Measurements from ENCODE around the gene DENND1A.

DENND1A gene

DNA sequence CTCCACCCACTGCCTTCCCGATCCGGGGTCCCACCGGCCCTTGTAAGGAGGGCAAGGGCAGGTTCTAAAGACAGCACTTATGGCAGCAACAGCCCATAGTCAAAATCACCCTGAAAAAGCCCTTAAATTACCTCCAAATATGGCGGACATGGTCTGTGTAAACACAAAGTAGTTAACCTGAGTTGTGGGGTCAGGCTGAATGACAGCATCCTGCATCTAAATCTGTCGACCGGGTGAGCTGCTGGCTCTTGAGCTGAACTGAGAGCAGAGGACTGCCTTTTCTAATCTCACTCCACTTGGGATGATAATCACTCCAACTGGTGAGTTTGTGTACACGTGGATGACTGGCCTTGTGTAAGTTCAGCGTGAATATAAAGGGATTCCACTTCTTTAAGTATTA lies 249.6 kb downstream of the DENND1A start:
- DNase-seq (ENCODE audit: low spot score), result no peak

DNA sequence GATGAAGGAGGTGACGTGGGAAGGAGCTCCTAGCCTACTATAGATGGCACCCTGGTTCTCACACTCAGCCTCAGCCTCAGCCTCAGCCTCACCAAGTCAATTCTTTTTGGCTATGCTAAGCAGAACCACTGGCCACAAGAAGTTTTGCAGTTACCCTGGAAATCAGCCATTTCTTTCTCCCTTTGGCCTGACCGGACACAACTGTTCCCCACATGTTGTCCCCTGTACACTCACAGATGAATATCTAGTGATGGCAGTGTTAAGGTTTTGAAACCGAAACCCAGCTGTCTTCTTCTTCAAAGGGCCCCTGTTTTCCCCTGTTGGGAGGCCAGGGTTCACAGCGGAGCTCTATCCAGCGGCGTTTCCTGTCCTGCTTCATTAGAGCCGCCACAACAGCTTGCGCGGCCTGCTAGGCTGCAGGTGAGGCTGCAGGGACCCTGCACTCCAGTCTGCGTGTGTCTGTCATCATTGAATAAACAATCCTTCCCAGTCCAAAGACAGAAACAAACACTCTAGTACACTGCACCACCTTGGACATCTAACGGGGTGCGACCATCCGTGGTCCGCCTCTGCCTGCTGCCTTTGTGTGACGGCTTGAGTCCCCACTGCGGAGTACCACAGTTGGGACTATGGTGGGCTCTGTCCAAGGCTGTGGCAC lies 250.5 kb downstream of the DENND1A start:
- DNase-seq (ENCODE audit: low spot score), result no peak

DNA sequence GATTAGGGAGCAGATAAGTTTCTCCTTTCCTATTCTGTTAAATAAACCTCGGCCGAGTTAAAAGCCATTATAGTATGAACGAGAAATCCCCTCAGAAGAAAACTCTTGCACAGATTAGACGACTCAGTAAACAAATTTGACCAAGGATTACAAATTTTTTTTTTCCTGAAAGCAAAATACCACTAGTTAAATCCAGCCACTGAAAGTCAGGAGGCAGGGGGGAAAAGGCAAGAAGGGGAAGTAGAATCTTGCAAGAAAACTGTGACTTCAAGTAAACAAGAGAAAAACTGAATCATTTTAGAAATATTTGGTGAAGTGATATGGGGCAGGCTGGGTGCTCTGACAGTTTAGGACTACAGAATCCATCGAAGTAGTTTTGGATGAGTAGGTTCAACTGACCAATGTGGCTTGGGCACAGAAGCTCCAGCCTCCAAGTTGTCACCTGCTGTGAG lies 251.0 kb downstream of the DENND1A start:
- DNase-seq (ENCODE audit: low spot score), result no peak

DNA sequence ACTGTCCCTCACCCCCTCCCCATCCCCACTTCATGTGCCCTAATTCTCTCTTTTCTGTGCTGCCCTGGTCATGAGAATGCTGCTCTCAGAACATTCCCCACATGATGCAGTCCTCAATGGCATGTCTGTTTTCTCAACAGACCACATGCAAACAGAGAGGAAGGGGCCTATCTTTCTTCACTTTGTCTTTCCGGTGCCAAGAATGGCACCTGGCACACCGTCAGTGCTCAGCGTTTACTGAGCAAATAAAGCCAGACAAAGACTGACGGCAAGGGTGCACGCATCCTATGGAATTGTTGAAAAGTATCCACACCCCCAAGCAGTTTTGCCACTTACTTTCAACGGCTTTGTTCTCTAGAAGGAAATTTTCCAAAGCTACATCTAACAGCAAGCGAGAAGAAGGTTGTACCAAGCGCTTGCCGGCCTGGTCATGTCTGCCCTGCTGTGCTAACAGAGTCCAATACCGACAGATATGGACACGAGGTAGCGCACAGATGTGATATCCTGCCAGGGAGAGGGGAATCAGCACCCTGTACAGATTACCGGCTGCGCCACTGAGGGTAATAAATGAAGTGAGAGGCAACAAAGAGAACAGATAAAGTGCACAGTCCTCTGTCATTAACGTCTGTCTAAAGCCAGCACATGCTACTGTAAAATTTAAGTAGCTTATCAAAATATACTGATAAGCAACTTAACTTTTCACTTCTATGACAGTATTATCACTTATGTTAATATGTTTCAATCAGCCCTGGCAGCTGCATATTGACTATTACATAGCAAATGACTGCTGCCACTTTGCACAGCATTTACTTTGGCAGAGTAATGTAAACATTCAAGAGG lies 251.7 kb downstream of the DENND1A start:
- DNase-seq (ENCODE audit: low spot score), result no peak

DNA sequence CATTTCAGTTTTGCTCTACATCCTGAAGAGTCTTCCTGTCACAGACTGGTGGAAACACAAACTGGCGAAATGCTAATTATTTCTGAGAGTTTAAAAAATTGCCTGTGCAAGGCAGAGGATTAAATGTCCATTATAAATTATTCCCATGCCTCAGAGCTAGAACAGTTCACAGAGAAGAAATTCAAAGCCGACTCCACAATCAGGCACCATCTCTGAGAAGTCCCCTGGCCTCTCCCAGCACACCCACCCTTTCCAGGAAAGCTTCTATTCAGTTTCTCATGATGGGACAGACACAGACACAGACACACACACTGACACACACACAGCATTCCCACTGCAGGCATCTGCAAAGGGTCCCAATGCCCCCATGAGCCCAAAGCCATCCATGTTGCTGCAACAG lies 253.1 kb downstream of the DENND1A start:
- DNase-seq (ENCODE audit: low spot score), result no peak

DNA sequence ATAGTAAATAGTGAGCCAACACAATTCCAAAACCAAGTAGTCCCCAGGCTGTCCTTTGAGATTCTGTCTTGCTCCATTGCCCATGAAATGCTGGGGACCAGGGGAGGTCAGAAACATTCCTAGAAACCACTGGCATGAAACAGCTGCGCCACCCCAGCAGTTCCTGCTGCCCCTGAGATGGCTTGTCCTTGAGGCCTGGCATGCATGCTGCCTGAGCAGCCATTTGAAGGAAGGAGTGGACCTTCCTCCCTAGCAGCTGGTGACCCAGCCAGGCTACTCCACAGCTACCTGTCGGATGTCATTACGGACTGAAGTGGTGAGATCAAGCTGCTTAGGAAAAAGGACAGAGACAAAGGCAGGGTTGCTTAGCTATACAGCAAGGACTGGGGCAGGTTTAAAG lies 260.6 kb downstream of the DENND1A start:
- DNase-seq (ENCODE audit: low spot score), result no peak

DNA sequence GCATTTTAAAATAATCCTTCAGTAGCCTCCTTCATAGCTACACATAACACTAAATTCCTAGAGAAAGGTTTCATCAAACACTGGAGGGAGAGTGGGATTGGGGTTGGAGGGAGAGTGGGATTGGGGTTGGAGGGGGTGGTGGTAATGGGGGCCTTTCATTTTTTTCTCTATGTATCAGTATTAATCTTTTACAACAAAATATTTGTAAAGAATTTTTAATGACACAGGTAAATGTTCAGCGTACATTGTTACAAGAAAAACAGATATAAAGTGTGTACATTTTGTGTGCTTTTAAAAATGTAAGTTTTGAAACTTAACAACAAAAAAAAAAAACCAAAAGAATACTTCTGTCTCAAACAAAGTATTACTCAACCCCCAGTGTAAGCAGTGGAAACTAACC lies 266.4 kb downstream of the DENND1A start:
- DNase-seq (ENCODE audit: low spot score), result no peak

DNA sequence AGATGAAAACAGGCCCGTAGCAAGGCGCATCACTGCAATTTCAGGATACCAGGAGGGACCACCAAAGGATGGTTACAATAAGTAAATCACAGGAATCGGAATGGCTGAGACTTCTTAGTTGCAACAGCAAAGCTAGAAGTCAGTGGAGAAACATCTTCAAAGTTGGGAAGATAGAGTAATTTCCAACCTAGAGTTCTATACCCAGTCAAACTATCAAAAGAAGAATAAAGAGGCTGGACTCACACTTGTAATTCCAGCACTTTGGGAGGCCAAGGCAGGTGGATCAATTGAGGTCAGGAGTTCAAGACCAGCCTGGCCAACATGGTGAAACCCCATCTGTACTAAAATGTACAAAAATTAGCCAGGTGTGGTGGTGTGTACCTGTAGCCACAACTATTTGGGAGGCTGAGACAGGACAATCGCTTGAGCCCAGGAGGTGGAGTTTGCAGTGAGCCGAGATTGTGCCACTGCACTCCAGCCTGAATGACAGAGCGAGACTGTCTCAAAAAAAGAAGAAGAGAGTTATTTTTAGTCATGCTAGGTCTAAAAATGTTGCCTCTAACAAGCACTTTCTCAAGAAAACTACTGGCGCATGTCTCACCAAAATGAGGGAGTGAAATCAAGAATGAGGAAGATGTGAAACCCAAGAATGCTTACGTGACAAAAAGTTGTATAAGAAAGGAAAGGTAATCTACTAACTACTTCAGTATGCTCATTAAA lies 267.7 kb downstream of the DENND1A start:
- DNase-seq (ENCODE audit: low spot score), result no peak

DNA sequence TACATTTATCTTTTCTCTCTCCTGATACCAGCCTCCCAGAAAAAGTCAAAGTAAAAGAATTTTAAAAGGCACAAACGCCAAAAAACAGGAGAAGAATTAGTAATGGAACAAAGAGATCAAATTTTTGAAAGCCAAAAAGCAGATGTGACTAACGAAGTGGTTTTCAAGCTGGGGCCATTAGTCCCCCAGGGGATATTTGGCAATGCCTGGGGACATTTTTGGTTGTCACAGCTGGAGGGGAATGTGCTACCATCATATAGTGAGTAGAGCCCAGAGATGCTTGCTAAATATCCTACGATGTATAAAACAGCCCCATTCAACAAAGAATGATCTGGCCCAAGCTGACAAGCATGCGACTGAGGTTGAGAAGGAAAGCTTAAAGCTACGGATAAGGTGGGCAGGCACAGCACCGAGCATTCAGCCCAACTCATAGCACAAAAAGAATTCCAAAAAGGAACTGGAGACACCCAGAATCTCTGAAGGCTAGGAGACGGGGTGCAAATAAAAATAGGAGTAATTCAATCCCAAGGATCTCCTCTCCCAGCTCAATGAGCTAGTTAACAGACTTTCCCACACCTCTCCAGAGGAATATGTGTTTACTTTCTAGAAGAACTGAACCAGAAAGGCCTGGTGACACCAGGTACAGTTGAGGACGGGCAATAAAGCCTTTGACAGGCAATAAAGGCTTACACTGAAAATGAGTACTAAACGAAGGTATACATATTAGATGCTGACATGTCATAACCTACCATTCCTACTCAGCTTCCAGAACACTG lies 269.0 kb downstream of the DENND1A start:
- DNase-seq (ENCODE audit: low spot score), result no peak

DNA sequence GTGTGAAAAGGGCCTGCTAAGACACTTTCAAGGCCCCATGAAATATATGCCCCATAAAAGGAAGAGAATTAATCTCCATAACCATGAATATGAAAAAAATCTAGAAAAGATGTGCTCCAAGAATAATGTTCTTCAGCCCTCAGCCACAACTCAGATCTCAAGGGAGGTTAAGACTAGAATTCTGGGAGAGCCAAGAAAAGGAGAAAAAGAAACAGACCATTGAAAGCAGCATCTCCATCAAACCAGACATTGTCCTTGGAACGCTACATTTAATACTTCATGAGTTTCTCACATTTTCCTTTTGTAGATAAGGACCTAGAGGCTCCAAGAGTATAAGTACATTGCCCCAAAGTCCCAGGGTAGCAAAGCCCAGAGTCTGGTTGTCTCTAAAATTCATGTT lies 270.6 kb downstream of the DENND1A start:
- DNase-seq (ENCODE audit: low spot score), result no peak

DNA sequence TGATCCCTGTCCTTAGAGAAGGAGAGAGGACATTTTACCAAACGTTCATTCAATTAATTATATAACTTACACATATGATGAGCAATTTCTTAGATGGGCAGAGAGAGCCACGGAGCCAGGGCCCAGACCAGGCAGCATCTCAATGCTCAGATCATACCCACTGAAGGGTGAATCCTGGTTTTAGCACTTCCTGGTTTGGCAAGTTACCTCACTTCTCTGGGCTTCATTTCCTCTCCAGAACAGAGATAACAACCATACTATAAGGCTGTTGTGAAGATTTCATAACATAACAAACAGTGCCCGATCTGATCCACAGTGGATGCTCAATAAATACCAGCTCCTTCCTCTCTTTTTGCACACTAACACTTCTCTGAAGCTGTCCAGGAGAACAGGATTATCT lies 271.1 kb downstream of the DENND1A start:
- DNase-seq (ENCODE audit: low spot score), result no peak

DNA sequence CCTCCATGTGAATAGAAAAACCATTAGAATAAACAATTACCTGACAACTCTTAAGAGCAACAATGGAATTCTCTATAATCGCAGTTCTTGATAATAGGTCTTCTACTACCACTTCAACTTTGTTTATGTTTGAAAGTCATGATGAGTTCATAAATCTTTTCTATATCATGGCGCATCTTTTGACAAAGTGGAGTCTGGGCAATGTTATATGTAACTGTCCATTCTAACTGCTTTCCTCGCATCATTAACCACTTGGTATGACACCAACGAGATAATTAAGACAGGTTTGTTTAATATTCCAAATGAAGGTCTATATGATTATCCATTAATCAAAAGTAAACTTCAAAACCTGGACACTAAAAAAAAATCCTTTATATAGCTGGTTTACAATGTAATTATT lies 272.0 kb downstream of the DENND1A start:
- DNase-seq (ENCODE audit: low spot score), result no peak

DNA sequence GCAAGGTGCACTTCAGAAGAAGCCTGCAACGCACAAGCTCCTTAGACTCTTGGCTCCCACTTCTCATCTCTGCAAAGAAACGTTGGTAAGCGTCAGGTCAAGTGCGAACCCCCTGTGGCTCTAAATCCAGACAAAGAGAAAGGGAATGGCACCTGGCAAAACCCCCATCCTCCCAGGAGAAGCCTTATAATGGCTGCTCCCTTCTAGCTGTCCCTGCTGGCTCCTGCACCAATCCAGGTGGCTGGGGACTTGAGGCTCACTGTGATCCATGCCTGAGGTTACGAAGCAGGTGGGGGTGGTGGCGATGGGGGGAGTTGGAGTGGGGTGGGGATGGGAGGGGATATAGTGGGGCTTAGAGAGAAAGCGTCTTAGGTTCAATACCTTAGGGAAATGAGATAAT lies 272.8 kb downstream of the DENND1A start:
- no peak for DNase-seq (ENCODE audit: low spot score)

DNA sequence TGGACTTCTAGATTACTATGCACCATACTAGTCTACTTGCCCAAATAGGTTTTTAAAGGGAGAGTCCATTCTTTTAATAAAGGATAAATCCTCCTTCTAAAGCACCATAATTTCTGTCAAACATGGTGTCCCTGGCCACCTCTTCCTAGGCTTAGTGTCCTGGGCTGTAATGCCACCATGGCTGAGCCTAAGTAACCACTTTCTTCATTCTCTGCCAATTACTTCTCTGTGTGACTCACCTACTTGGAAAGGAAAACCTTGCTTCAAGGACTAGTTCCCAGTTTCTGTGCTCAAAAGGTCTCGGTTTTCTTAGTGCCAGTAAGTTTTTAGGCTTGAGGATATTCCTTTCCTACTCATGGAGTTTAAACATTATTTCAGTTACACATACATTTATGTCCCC lies 273.4 kb downstream of the DENND1A start:
- peak; percentile 12 for DNase-seq (ENCODE audit: low spot score)

DNA sequence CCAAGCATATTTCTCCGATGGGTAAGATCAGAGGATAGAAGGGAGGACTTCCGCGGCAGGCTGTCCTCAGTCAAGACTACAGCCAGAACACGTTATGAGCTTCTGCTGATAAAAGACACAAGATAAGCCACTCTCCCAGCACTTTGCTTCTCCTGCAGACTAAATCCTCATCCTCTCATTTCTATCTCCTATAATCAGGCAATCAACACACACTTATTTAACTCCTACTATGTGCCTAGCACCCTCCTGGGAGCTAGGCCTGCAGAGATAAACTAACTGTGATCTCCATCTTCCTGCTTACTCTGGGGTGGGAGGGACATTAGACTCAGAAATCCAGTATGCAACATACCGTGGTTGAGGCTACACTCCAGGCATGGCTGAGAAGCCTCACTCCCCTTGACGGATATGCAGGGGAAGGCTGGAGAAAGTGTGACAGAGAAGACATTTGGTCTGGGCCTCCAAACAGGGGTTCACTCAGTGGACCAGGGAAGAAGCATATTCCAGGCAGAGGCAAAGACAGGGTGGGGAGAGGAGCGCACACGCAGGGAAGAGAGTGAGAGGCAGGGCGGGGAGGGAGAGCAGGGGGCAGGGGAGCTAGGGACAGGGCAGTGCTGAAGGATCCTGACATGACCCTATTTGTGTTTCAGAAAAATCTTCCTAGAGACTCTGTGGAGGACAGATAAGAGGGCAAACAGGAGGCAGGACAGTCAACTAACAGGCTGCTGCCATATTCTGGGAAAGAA lies 274.1 kb downstream of the DENND1A start:
- DNase-seq (ENCODE audit: low spot score), result no peak

DNA sequence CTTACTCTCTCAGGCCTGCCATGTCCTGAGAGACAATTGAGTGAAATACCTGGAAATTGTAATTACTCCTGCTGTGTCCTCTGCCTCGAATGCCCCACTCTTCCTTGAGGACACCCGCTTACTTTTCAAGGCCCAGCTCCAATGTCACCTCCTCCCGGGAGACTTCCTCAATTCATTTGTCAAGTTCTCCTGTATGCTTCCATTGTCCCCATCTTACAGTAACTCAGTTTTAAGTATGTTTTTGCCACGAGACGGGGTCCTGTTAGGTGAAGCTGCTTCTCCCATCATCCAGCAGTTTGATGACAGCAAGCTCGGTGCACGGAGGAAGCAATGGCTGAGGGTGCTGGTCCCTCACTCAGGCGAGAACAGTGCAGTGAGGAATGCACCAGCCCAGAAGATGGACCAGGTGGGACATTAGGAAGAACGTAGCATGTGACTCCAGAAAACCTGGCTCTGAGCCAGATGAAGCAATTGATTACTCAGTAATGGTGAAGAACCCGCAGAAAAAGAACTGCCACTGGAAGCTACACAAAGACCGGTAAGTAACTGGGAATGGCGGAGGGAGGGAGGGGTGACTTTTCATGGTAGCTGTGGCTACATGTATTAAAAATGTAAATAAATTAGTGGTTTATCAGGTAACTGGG lies 274.8 kb downstream of the DENND1A start:
- no peak for DNase-seq (ENCODE audit: low spot score)

DNA sequence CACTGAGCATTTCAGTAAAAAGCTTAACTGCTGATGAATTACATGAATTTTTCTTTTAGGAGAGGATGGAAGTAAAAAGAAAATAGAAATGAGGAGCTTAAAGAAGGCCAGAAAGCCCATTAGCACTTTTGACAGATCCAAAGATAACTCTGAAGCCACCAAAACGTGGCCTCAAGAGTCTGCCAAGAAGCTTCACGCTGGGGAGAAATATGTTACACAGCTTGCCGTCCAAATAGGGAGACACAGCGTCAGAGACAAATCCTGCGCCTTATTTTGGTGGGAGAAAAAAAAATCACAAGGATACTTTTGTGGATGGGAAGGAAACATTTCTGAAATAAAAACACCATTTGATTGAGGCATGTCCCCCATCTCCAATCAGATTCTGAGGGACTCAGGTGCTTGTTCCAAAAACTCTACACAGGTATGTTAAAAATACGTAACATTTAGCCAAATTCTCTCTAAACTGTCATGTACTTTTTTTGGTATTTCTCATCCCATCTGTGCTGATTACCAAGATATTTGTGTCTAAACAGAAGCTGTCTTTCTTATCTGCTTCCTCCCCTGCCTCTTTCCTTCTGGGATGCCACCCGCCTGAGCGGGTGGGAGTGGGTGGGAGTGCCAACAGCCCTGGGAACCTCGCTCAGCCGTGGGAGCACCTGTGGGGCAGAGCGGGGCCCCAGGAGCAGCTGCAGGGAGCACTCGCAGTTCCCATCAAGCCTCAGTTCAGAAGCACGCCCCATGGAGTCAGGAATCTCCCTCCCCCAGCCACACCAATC lies 275.5 kb downstream of the DENND1A start:
- DNase-seq (ENCODE audit: low spot score), result no peak

DNA sequence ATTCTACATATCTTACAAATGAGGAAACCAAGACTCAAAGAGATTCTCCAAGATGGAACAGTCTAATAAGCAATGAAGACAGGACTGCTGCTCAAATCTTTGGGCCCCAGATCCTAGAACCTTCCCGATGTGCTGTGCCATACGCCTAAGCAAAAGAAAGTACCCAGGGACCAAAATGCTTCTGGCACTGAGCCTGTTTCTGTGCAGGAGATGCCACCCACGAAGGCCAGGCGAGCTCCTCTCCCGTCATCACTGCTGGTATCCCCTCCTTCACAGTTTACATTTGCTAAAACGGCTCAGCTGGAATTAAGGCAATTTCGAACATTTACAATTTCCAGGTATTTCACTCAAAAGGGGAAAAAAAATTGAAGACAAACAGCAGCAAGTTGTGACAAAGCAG lies 277.5 kb downstream of the DENND1A start:
- no peak for DNase-seq (ENCODE audit: low spot score)

DNA sequence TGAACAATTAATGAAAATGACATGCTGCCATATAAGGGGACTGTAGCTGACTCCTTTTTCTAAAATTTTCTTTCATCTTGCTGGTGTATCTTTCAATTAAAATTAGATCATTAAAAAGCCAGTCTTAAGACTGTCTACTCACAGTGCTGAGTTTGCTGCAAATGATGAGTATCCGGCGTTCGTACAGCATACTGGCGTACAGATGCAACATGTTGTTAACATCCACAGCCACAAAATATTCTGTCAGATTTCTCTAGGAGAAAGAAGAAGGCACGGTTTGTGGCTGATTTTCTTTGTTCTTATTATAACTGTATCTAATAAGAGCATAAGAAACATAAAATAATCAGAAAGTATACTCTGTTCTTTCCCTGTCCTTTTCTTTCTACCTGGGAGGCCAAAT lies 278.1 kb downstream of the DENND1A start:
- no peak for DNase-seq (ENCODE audit: low spot score)

DNA sequence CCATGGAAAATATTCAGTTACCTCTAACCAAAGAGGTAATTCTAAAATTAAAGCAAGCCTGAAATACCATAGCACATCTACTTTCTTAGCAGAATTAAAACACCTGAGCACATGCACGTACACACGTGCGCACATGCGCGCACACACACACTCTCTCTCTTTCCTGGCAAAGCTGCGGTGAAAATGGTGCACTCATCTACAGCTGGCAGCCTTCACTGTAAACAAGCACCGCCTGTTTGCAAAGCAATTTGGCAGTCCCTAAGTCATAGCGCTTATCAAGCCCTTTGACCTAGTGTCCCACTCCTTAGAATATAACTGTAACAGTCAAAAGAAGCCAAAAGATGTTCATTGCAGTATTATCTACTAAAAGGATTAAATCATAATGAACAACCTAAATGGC lies 278.7 kb downstream of the DENND1A start:
- no peak for DNase-seq (ENCODE audit: low spot score)
